Lung (tissue), 16 donors: ENCODE measurements around the gene GABRQ. TPM values are rescaled to one million over a fixed set of nuclear protein-coding genes. Genes with fewer than 3 reads are reported as not detected.

ENCODE experiments used
- ATAC-seq: fragments of 200-7000 bp; cut with Tn5 transposase; one replicate; pipeline ENCODE4 v1.9.1; 2020; ENCODE audit warnings: moderate number of reproducible peaks; ENCODE audit not compliant: insufficient read depth, low FRiP score
- DNase-seq, 3 donors: peaks; one replicate each; pipeline ENCODE4 v3.0.0-alpha.2; 2013 to 2017
- H3K27ac ChIP-seq, 2 donors: one replicate each; pipeline ENCODE4 v1.5.1; 2013; ENCODE audit warnings: mild to moderate bottlenecking in 2 of 2, moderate library complexity in 2 of 2, control low read depth in 1 of 2, inconsistent platforms in 1 of 2, low read depth in 1 of 2, low read length in 1 of 2
- H3K27me3 ChIP-seq, 3 donors: one replicate each; pipeline ENCODE4 v1.5.1; 2013; ENCODE audit warnings: low read length in 2 of 3; ENCODE audit not compliant: control insufficient read depth in 3 of 3, insufficient read depth in 3 of 3
- H3K36me3 ChIP-seq, 4 donors: one replicate each; pipeline ENCODE4 v1.5.1; 2013; ENCODE audit warnings: low read length in 4 of 4, mild to moderate bottlenecking in 1 of 4, moderate library complexity in 1 of 4; ENCODE audit not compliant: control insufficient read depth in 4 of 4, insufficient read depth in 4 of 4
- H3K4me1 ChIP-seq, 5 donors: one replicate each; pipeline ENCODE4 v1.5.1; 2013; ENCODE audit warnings: low read length in 5 of 5, mild to moderate bottlenecking in 2 of 5, moderate library complexity in 1 of 5; ENCODE audit not compliant: control insufficient read depth in 5 of 5, insufficient read depth in 5 of 5
- H3K4me3 ChIP-seq: one replicate; pipeline ENCODE4 v1.5.1; 2013; ENCODE audit warnings: mild to moderate bottlenecking, control low read depth, moderate library complexity
- H3K9ac ChIP-seq, 2 donors: one replicate each; pipeline ENCODE4 v1.5.1; 2013; ENCODE audit warnings: low read length in 2 of 2, control low read depth in 1 of 2; ENCODE audit not compliant: insufficient read depth in 1 of 2
- H3K9me3 ChIP-seq, 4 donors: one replicate each; pipeline ENCODE4 v1.5.1; 2013; ENCODE audit warnings: low read length in 3 of 4, mild to moderate bottlenecking in 1 of 4, moderate library complexity in 1 of 4; ENCODE audit not compliant: control insufficient read depth in 4 of 4, insufficient read depth in 3 of 4
- CTCF ChIP-seq: IDR thresholded peaks from 2 replicates; pipeline ENCODE4 v1.5.1; 2012; ENCODE audit warnings: mild to moderate bottlenecking; ENCODE audit errors: control extremely low read depth, extremely low read depth
- WGBS, 2 donors: extraction: QIAGEN DNeasy Blood & Tissue Kit; methylation state at CpG; one replicate each; pipeline ENCODE4 v1.1.7; 2013; 5-methylcytosine and 5-hydroxymethylcytosine counted together
- long read RNA-seq, 5 donors: transcript quantifications; one replicate each; lab custom pipeline, GENCODE V29; 2026
- polyA plus RNA-seq, 2 donors: library from polyadenylated mRNA; stranded (reverse); fragments of 200-250 nt; gene quantifications; one replicate each; pipeline ENCODE4 v1.2.1, GENCODE V29; 2013
- total RNA-seq, 2 donors: library from RNA; depleted of rRNA in 1 of 2; stranded (reverse); fragments of >200 nt in 1 of 2; gene quantifications; one replicate each; pipeline ENCODE4 v1.2.1, GENCODE V29; 2014 to 2021
- donor health status: control.
- donor health status: control.
- donor health status: Bipolar disorder and iron deficiency.
- donor health status: healthy.
- donor health status: DM: yes; HTN: yes; CAD: no.

The GABRQ gene
- under 1 TPM in 1 of 2 donors, not detected in 1; 0.09 TPM for total RNA-seq
- not detected for polyA plus RNA-seq
- long read RNA-seq, donor 1 = 0 reads
- long read RNA-seq, donor 2 = 0 reads
- long read RNA-seq, donor 3 = 0 reads
- long read RNA-seq, donor 4 = 0 reads
- long read RNA-seq, donor 5 = 0 reads

DNA sequence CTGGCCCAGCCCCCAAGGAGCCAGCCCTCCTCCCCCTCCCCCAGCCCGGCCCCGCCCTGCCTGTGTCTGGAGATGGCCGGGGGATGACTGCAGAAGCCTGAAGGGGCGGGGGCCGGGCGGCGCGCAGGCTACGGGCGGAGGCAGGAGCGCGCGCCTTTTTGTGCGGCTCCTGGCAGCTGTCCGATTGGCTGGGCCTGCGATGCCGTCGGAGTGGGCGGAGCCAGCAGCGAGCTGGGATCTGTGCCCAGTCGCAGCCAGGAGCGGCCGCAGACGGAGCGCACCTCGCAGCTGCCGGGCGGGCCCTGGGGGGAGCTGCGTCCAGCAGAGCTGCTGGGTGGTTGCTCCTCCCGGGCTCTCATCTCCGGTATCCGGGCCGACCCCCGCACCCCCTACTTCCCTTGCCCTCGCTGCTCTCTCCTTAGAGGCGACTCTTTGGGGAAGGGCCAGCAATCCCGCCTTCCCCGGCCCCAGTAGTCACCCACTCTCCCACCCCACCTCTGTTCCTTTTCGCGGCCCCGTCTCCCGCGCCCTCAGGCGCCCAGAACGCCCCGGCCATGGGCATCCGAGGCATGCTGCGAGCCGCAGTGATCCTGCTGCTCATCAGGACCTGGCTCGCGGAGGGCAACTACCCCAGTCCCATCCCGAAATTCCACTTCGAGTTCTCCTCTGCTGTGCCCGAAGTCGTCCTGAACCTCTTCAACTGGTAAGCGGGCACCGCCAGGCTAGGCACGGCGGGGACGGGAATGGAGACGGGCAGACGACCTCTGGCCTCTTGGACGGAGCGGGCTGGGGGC lies at the start of gene GABRQ:
Gene GABRQ (plus strand): TSS at position 247 of the 794 bp plus-strand sequence. CDS start 308 bp downstream, at position 555.
- DNase-seq = peak; percentile 67 to 84 (median 81)
- H3K27me3 ChIP-seq = peaks cover 9 to 24% (median 9%) of the 10 kb centered on the region in 3 donors
- 3 to 36% methylated on average over 25 to 64 of the region's 64 CpGs for WGBS, 2 donors

DNA sequence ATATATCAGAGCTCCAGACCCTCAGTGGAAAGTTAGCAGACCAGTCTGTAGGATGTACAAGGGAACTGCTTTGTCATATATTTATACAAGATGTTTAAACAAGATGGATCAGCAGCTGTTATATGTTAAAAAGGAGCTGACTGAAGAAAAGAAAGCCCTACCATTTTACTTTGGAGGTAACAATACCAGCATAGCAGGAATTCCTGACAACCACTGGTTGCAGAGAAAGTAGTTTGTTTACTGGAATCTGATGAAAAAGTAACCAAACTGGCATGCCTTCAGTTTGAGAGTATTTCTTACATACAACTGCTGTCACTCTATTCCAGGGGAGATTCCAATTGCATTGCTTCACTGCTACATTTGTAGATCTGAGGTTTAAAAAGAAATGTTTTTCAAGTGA lies 49.5 kb upstream of the GABRQ start:
- ATAC-seq = no peak
- peaks cover 0 to 4% (median 0%) of the 10 kb centered on the region in 4 donors for H3K9me3 ChIP-seq

More for the DNA sequence above, at the start of gene GABRQ:
- no peak for ATAC-seq
- Histone ChIP-seq H3K27ac (no peak within 1 kb of the TSS), H3K4me3 (no peak within 1 kb of the TSS), H3K9me3 (no peaks in the 10 kb centered on the region), H3K4me1 (peaks cover 0 to 2% (median 0%) of the 10 kb centered on the region in 5 donors), H3K36me3 (no peaks in the 10 kb centered on the region), H3K9ac (no peak within 1 kb of the TSS)
- TF ChIP-seq CTCF = no peak

GRCh38 chrX:152600853-152601633 lies 36.7 kb upstream of the GABRQ start:
- Histone ChIP-seq H3K36me3 (no peaks in the 10 kb centered on the region), H3K27me3 (peaks cover 0 to 6% (median 0%) of the 10 kb centered on the region in 3 donors), H3K9me3 (peaks cover 0 to 2% (median 0%) of the 10 kb centered on the region in 4 donors), H3K9ac (no peak overlapping the region), H3K4me3 (no peak overlapping the region), H3K27ac (no peak overlapping the region), H3K4me1 (no peaks in the 10 kb centered on the region)
- 32 to 47% methylated on average over 5 of the region's 5 CpGs for WGBS, 2 donors
- DNase-seq (peak in 2 of 3 donors; percentile 16 to 18), ATAC-seq (no peak)
- TF ChIP-seq CTCF = no peak

More for the DNA sequence above, 49.5 kb upstream of the GABRQ start:
- Histone ChIP-seq H3K4me1 (no peaks in the 10 kb centered on the region), H3K36me3 (no peaks in the 10 kb centered on the region), H3K4me3 (no peak overlapping the region), H3K9ac (no peak overlapping the region), H3K27ac (no peak overlapping the region), H3K27me3 (no peaks in the 10 kb centered on the region)
- no peak for TF ChIP-seq CTCF
- DNase-seq = no peak
